NB4 (cell line): Measurements from ENCODE around the gene TNFAIP8.

Experiments
- MYC ChIP-seq: IDR thresholded peaks from 2 replicates; pipeline ENCODE4 v1.6.1; 2011; ENCODE audit warnings: low read depth, low read length
- POLR2A ChIP-seq: IDR thresholded peaks from 2 replicates; pipeline ENCODE4 v1.6.1; 2011; ENCODE audit warnings: mild to moderate bottlenecking; ENCODE audit not compliant: insufficient read length; ENCODE audit errors: extremely low read depth
- TF ChIP-seq, protein P1 (sequence below): IDR thresholded peaks from one replicate; pipeline ENCODE4 v1.5.1; 2012; ENCODE audit warnings: low read depth, low read length
- TF ChIP-seq, protein P2 (sequence below): IDR thresholded peaks from 2 replicates; pipeline ENCODE4 v1.6.1; 2011; ENCODE audit warnings: low read depth, low read length

DNA sequence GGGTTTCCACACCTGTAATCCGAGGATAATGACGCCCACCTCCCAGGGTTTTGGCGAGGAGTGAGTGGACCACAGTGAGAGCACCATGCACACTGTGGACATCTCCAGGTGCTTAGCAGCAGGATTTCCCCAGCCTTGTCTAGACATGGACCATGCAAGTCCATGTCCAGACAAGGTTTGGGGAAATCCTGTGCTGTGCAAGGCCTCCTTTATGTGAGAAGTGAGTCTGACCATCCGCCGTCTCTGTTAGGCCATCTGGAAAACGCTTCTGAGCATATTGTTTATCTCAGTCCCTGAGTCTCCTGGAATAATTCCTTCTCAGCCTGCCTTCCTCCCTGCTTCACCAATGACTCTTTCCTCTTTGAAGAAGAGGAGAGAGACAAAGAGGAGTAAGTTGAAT is 26.2 kb upstream of the TNFAIP8 start:
- TF ChIP-seq, protein P1, sequence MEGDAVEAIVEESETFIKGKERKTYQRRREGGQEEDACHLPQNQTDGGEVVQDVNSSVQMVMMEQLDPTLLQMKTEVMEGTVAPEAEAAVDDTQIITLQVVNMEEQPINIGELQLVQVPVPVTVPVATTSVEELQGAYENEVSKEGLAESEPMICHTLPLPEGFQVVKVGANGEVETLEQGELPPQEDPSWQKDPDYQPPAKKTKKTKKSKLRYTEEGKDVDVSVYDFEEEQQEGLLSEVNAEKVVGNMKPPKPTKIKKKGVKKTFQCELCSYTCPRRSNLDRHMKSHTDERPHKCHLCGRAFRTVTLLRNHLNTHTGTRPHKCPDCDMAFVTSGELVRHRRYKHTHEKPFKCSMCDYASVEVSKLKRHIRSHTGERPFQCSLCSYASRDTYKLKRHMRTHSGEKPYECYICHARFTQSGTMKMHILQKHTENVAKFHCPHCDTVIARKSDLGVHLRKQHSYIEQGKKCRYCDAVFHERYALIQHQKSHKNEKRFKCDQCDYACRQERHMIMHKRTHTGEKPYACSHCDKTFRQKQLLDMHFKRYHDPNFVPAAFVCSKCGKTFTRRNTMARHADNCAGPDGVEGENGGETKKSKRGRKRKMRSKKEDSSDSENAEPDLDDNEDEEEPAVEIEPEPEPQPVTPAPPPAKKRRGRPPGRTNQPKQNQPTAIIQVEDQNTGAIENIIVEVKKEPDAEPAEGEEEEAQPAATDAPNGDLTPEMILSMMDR, result no peak
- no peak for TF ChIP-seq POLR2A
- no peak for TF ChIP-seq MYC
- TF ChIP-seq, protein P2, sequence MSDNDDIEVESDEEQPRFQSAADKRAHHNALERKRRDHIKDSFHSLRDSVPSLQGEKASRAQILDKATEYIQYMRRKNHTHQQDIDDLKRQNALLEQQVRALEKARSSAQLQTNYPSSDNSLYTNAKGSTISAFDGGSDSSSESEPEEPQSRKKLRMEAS, result no peak
